A549 (cell line): ENCODE results near the gene TTC1. TPM values are rescaled to one million over a fixed set of nuclear protein-coding genes. Genes with fewer than 3 reads are reported as not detected.

Experiments used
- ATAC-seq, 2 experiments: fragments of 200-7000 bp in 1 of 2; fragments of >200 bp in 1 of 2; cut with Nextera tagmentation in 1 of 2; cut with Tn5 transposase in 1 of 2; 3 replicates each; pipeline versions ENCODE4 v1.8.0 to v1.9.1; 2018 to 2020; ENCODE audit warnings: mild to moderate bottlenecking in 1 of 2, moderate library complexity in 1 of 2
- CTCF ChIA-PET: fragments of 300-600 bp; sonication (Branson Sonifier 250); formaldehyde crosslinking; extraction: SDS; loops from one replicate; lab custom pipeline; 2021; ENCODE audit warnings: antibody characterized with exemption, inconsistent platforms; lab: Yijun Ruan, JAX
- POLR2A ChIA-PET: fragments of 350-600 bp; formaldehyde crosslinking; extraction: SDS; loops from one replicate; lab custom pipeline; 2021; ENCODE audit warnings: antibody characterized with exemption, inconsistent platforms; lab: Yijun Ruan, JAX
- DNase-seq, 2 experiments: peaks; one replicate each; pipeline versions ENCODE4 v3.0.0 to v3.0.0-alpha.2; 2011 to 2016; ENCODE audit warnings: low read depth in 1 of 2, low spot score in 1 of 2
- FAIRE-seq: peaks from 2 replicates; lab custom pipeline; 2011; peaks lifted over from hg19 to GRCh38; lab: Jason Lieb, UNC
- H3K27ac ChIP-seq, 2 experiments: fragments of >200 bp; sonication (Bioruptor Twin); formaldehyde crosslinking; 3 replicates each; pipeline ENCODE4 v1.5.1; 2016 to 2017
- H3K4me1 ChIP-seq: fragments of >200 bp; sonication (Bioruptor Twin); formaldehyde crosslinking; 3 replicates; pipeline ENCODE4 v1.6.1; 2016
- H3K4me2 ChIP-seq: fragments of >200 bp; sonication (Bioruptor Twin); formaldehyde crosslinking; 3 replicates; pipeline ENCODE4 v1.6.1; 2016
- H3K4me3 ChIP-seq: fragments of >200 bp; sonication (Bioruptor Twin); formaldehyde crosslinking; 3 replicates; pipeline ENCODE4 v1.5.1; 2016
- H3K9me3 ChIP-seq: fragments of >200 bp; sonication (Bioruptor Twin); formaldehyde crosslinking; 3 replicates; pipeline ENCODE4 v1.6.1; 2016
- BCL3 ChIP-seq: fragments of >200 bp; sonication (Bioruptor Twin); formaldehyde crosslinking; IDR thresholded peaks from 3 replicates; pipeline ENCODE4 v1.6.1; 2016
- CHD2 ChIP-seq: fragments of 150-350 bp; IDR thresholded peaks from 2 replicates; pipeline ENCODE4 v1.6.1; 2014; ENCODE audit warnings: low read length; ENCODE audit not compliant: partially characterized antibody
- ESRRA ChIP-seq: fragments of 150-350 bp; IDR thresholded peaks from 2 replicates; pipeline ENCODE4 v1.6.1; 2014; ENCODE audit warnings: mild to moderate bottlenecking, low read length, borderline replicate concordance
- FOXS1 ChIP-seq: fragments of 250-450 bp; sonication (Bioruptor Pico); IDR thresholded peaks from 2 replicates; pipeline ENCODE4 v1.5.0; 2020; ENCODE audit warnings: mild to moderate bottlenecking, moderate library complexity
- HDAC2 ChIP-seq: fragments of 200-600 bp; sonication (generic); IDR thresholded peaks from 2 replicates; pipeline ENCODE4 v1.6.1; 2016
- HEYL ChIP-seq: fragments of 250-450 bp; sonication (Bioruptor Pico); IDR thresholded peaks from 2 replicates; pipeline ENCODE4 v1.8.0; 2021; ENCODE audit warnings: mild to moderate bottlenecking, moderate library complexity
- KDM5A ChIP-seq: fragments of 200-600 bp; sonication (generic); IDR thresholded peaks from 2 replicates; pipeline ENCODE4 v1.6.1; 2016; ENCODE audit warnings: antibody characterized with exemption, mild to moderate bottlenecking
- MYC ChIP-seq: IDR thresholded peaks from 2 replicates; pipeline ENCODE4 v1.6.1; 2012; ENCODE audit warnings: mild to moderate bottlenecking, inconsistent platforms, low read length, improper control_type of control experiment, borderline replicate concordance
- NPAS2 ChIP-seq: fragments of 250-450 bp; sonication (Bioruptor Pico); IDR thresholded peaks from 2 replicates; pipeline ENCODE4 v1.8.0; 2022; ENCODE audit warnings: mild to moderate bottlenecking, moderate library complexity, borderline replicate concordance
- POLR2A ChIP-seq: IDR thresholded peaks from 2 replicates; pipeline ENCODE4 v1.6.1; 2012; ENCODE audit warnings: mild to moderate bottlenecking, low read length
- RARB ChIP-seq: fragments of 250-450 bp; sonication (Bioruptor Pico); IDR thresholded peaks from 2 replicates; pipeline ENCODE4 v1.8.0; 2021; ENCODE audit warnings: mild to moderate bottlenecking, moderate library complexity
- RFX5 ChIP-seq: fragments of 450-650 bp; IDR thresholded peaks from 2 replicates; pipeline ENCODE4 v1.7.1; 2014; ENCODE audit warnings: antibody characterized with exemption, mild to moderate bottlenecking, moderate library complexity
- ZC3H11A ChIP-seq: fragments of 450-650 bp; IDR thresholded peaks from 2 replicates; pipeline ENCODE4 v1.6.1; 2014; ENCODE audit warnings: antibody characterized with exemption, mild to moderate bottlenecking
- ZFP36 ChIP-seq: fragments of 450-650 bp; IDR thresholded peaks from 2 replicates; pipeline ENCODE4 v1.6.1; 2014; ENCODE audit warnings: borderline replicate concordance; ENCODE audit not compliant: partially characterized antibody
- whole genome bisulfite sequencing: methylation state at CpG from one replicate; pipeline ENCODE4 v1.1.6; 2017; ENCODE audit errors: missing lambda C conversion rate; 5-methylcytosine and 5-hydroxymethylcytosine counted together
- polyA plus RNA-seq, 4 experiments: library from polyadenylated mRNA; depleted of rRNA in 3 of 4; stranded (reverse); fragments of >200 nt; fragmentation: RNase III in 1 of 4; extraction: RNeasy Plus Mini Kit Qiagen cat#74134 plus additional on column Dnase treatment in 1 of 4; gene quantifications; 2 replicates in 3 of 4; 3 replicates in 1 of 4; pipeline ENCODE4 v1.2.3, GENCODE V29; 2011 to 2017
- TF ChIP-seq, protein P1 (sequence below): fragments of 250-450 bp; sonication (Bioruptor Pico); IDR thresholded peaks from 2 replicates; pipeline ENCODE4 v1.5.0; 2021; ENCODE audit warnings: mild to moderate bottlenecking, moderate library complexity, borderline replicate concordance
- TF ChIP-seq, protein P2 (sequence below): fragments of 450-650 bp; IDR thresholded peaks from 2 replicates; pipeline ENCODE4 v1.6.1; 2014; ENCODE audit warnings: antibody characterized with exemption
- TF ChIP-seq, protein P3 (sequence below): fragments of 200-600 bp; sonication (generic); IDR thresholded peaks from 2 replicates; pipeline ENCODE4 v1.6.1; 2016; ENCODE audit warnings: antibody characterized with exemption, mild to moderate bottlenecking, moderate library complexity

Gene TTC1
- polyA plus RNA-seq, 2 of the 4 experiments (the other 2 are of a cell fraction) = 64.9 to 79.7 TPM

GRCh38 chr5:160071916-160072315 is 63.0 kb downstream of the TTC1 start:
- ATAC-seq (no peak; a peak in 1 of 6 replicates), FAIRE-seq (no peak), DNase-seq (no peak)
- Histone ChIP-seq H3K27ac (no peak overlapping the region), H3K4me3 (no peak overlapping the region), H3K4me2 (no peak overlapping the region)
- 98% methylated on average over 2 of the region's 2 CpGs for WGBS
- ChIA-PET CTCF (interaction anchor here (1.1 to 4.1 kb wide), 6 partner anchors 9 to 273 kb away, joined by 3 to 24 read pairs (median 6); no protein-coding TSS in a partner anchor), POLR2A (no interaction called here)
- TF ChIP-seq RARB = no peak
- no peak for TF ChIP-seq CHD2
- no peak for TF ChIP-seq HEYL (CRISPR knock-in tag)
- TF ChIP-seq RFX5 = no peak
- TF ChIP-seq, protein P1, sequence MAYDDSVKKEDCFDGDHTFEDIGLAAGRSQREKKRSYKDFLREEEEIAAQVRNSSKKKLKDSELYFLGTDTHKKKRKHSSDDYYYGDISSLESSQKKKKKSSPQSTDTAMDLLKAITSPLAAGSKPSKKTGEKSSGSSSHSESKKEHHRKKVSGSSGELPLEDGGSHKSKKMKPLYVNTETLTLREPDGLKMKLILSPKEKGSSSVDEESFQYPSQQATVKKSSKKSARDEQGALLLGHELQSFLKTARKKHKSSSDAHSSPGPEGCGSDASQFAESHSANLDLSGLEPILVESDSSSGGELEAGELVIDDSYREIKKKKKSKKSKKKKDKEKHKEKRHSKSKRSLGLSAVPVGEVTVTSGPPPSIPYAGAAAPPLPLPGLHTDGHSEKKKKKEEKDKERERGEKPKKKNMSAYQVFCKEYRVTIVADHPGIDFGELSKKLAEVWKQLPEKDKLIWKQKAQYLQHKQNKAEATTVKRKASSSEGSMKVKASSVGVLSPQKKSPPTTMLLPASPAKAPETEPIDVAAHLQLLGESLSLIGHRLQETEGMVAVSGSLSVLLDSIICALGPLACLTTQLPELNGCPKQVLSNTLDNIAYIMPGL (CRISPR knock-in tag) = no peak
- TF ChIP-seq, protein P2, sequence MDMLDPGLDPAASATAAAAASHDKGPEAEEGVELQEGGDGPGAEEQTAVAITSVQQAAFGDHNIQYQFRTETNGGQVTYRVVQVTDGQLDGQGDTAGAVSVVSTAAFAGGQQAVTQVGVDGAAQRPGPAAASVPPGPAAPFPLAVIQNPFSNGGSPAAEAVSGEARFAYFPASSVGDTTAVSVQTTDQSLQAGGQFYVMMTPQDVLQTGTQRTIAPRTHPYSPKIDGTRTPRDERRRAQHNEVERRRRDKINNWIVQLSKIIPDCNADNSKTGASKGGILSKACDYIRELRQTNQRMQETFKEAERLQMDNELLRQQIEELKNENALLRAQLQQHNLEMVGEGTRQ = no peak
- no peak for TF ChIP-seq ZC3H11A
- TF ChIP-seq, protein P3, sequence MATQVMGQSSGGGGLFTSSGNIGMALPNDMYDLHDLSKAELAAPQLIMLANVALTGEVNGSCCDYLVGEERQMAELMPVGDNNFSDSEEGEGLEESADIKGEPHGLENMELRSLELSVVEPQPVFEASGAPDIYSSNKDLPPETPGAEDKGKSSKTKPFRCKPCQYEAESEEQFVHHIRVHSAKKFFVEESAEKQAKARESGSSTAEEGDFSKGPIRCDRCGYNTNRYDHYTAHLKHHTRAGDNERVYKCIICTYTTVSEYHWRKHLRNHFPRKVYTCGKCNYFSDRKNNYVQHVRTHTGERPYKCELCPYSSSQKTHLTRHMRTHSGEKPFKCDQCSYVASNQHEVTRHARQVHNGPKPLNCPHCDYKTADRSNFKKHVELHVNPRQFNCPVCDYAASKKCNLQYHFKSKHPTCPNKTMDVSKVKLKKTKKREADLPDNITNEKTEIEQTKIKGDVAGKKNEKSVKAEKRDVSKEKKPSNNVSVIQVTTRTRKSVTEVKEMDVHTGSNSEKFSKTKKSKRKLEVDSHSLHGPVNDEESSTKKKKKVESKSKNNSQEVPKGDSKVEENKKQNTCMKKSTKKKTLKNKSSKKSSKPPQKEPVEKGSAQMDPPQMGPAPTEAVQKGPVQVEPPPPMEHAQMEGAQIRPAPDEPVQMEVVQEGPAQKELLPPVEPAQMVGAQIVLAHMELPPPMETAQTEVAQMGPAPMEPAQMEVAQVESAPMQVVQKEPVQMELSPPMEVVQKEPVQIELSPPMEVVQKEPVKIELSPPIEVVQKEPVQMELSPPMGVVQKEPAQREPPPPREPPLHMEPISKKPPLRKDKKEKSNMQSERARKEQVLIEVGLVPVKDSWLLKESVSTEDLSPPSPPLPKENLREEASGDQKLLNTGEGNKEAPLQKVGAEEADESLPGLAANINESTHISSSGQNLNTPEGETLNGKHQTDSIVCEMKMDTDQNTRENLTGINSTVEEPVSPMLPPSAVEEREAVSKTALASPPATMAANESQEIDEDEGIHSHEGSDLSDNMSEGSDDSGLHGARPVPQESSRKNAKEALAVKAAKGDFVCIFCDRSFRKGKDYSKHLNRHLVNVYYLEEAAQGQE = no peak
- TF ChIP-seq FOXS1 (CRISPR knock-in tag) = no peak
- no peak for TF ChIP-seq ZFP36
- TF ChIP-seq MYC = no peak
- TF ChIP-seq ESRRA = no peak
- TF ChIP-seq, all 56 proteins: peak for 0
- no peaks in the 10 kb centered on the region for H3K9me3 ChIP-seq
- H3K4me1 ChIP-seq = no peaks in the 10 kb centered on the region

- TF ChIP-seq, protein P2 = no peak
- TF ChIP-seq ESRRA = no peak
- no peak for TF ChIP-seq HDAC2
- TF ChIP-seq BCL3 = no peak
- TF ChIP-seq KDM5A = no peak
- no peak for TF ChIP-seq FOXS1 (CRISPR knock-in tag)
- TF ChIP-seq NPAS2 (CRISPR knock-in tag) = no peak
- no peak for TF ChIP-seq POLR2A
- Histone ChIP-seq H3K4me1 (no peaks in the 10 kb centered on the region; the same call in 2 of the 3 replicates), H3K4me3 (no peak overlapping the region), H3K9me3 (no peaks in the 10 kb centered on the region), H3K27ac (no peak overlapping the region), H3K4me2 (no peak overlapping the region)
- ChIA-PET POLR2A (no interaction called here), CTCF (interaction anchor here (1.3 to 1.4 kb wide), 2 partner anchors 10 to 316 kb away, joined by 5 to 6 read pairs; no protein-coding TSS in a partner anchor)
- FAIRE-seq (no peak), ATAC-seq (no peak), DNase-seq (no peak)
Measured at GRCh38 chr5:160075073-160075472, 66.1 kb downstream of the TTC1 start.
